Parathyroid adenoma (tissue), 2 donors: ENCODE measurements around the gene SCIMP.

Experiments used
- H2AFZ ChIP-seq: fragments of 300-600 bp; sonication (generic); one replicate; pipeline ENCODE4 v1.7.0; 2017; ENCODE audit warnings: antibody characterized with exemption, mild to moderate bottlenecking
- H3K27ac ChIP-seq: fragments of 300-600 bp; sonication (generic); one replicate; pipeline ENCODE4 v1.7.0; 2017
- H3K27me3 ChIP-seq: fragments of 300-600 bp; sonication (generic); one replicate; pipeline ENCODE4 v1.7.0; 2017; ENCODE audit warnings: low read length; ENCODE audit not compliant: control insufficient read depth, insufficient read depth
- H3K36me3 ChIP-seq: fragments of 300-600 bp; sonication (generic); one replicate; pipeline ENCODE4 v1.7.0; 2017; ENCODE audit warnings: low read length; ENCODE audit not compliant: control insufficient read depth, insufficient read depth
- H3K4me1 ChIP-seq: fragments of 300-600 bp; sonication (generic); one replicate; pipeline ENCODE4 v1.7.0; 2017; ENCODE audit warnings: control low read depth
- H3K4me2 ChIP-seq: fragments of 300-600 bp; sonication (generic); one replicate; pipeline ENCODE4 v1.7.0; 2017; ENCODE audit warnings: low read length
- H3K4me3 ChIP-seq: fragments of 300-600 bp; sonication (generic); one replicate; pipeline ENCODE4 v1.7.0; 2017; ENCODE audit warnings: low read depth, low read length
- H3K79me2 ChIP-seq: fragments of 300-600 bp; sonication (generic); one replicate; pipeline ENCODE4 v1.7.0; 2017; ENCODE audit warnings: control low read depth
- H3K9ac ChIP-seq: fragments of 300-600 bp; sonication (generic); one replicate; pipeline ENCODE4 v1.7.0; 2017; ENCODE audit warnings: mild to moderate bottlenecking
- H3K9me3 ChIP-seq: fragments of 300-600 bp; sonication (generic); one replicate; pipeline ENCODE4 v1.7.0; 2017; ENCODE audit warnings: low read length; ENCODE audit not compliant: control insufficient read depth
- CTCF ChIP-seq: fragments of 300-600 bp; sonication (generic); IDR thresholded peaks from one replicate; pipeline ENCODE4 v1.7.0; 2017; ENCODE audit warnings: antibody characterized with exemption, mild to moderate bottlenecking
- donor health status: primary hyperparathyroidism.

Gene SCIMP

GRCh38 chr17:5260542-5260941 lies 25.9 kb upstream of the SCIMP start:
- H3K9ac ChIP-seq: no peak overlapping the region
- no peak for TF ChIP-seq CTCF
- no peak overlapping the region for H3K4me3 ChIP-seq
- no peaks in the 10 kb centered on the region for H3K36me3 ChIP-seq
- H3K4me2 ChIP-seq: no peak overlapping the region
- H3K4me1 ChIP-seq: no peaks in the 10 kb centered on the region
- H3K79me2 ChIP-seq: no peaks in the 10 kb centered on the region
- H3K27me3 ChIP-seq: no peaks in the 10 kb centered on the region
- H3K27ac ChIP-seq: no peak overlapping the region
- H2AFZ ChIP-seq: no peak overlapping the region
- no peaks in the 10 kb centered on the region for H3K9me3 ChIP-seq

- H3K9me3 ChIP-seq: no peaks in the 10 kb centered on the region
- H3K27me3 ChIP-seq: no peaks in the 10 kb centered on the region
- no peak overlapping the region for H3K9ac ChIP-seq
- no peak for TF ChIP-seq CTCF
- H3K4me1 ChIP-seq: no peaks in the 10 kb centered on the region
- H2AFZ ChIP-seq: no peak overlapping the region
- H3K36me3 ChIP-seq: no peaks in the 10 kb centered on the region
- H3K4me2 ChIP-seq: no peak overlapping the region
- no peaks in the 10 kb centered on the region for H3K79me2 ChIP-seq
- no peak overlapping the region for H3K4me3 ChIP-seq
- H3K27ac ChIP-seq: no peak overlapping the region
Measured at GRCh38 chr17:5257124-5257523, 22.5 kb upstream of the SCIMP start.

- Histone ChIP-seq H3K36me3 (no peaks in the 10 kb centered on the region), H3K27ac (no peak overlapping the region), H3K79me2 (no peaks in the 10 kb centered on the region), H2AFZ (no peak overlapping the region), H3K4me3 (no peak overlapping the region), H3K4me2 (no peak overlapping the region), H3K9ac (no peak overlapping the region), H3K9me3 (no peaks in the 10 kb centered on the region), H3K27me3 (no peaks in the 10 kb centered on the region), H3K4me1 (no peaks in the 10 kb centered on the region)
- no peak for TF ChIP-seq CTCF
Measured at GRCh38 chr17:5254903-5255521, 20.4 kb upstream of the SCIMP start.

- H3K4me1 ChIP-seq: no peaks in the 10 kb centered on the region
- H3K27ac ChIP-seq: no peak overlapping the region
- H3K79me2 ChIP-seq: no peaks in the 10 kb centered on the region
- no peaks in the 10 kb centered on the region for H3K9me3 ChIP-seq
- H3K27me3 ChIP-seq: no peaks in the 10 kb centered on the region
- H3K4me2 ChIP-seq: no peak overlapping the region
- no peak for TF ChIP-seq CTCF
- H3K9ac ChIP-seq: no peak overlapping the region
- no peak overlapping the region for H3K4me3 ChIP-seq
- no peak overlapping the region for H2AFZ ChIP-seq
- H3K36me3 ChIP-seq: no peaks in the 10 kb centered on the region
Measured at GRCh38 chr17:5254414-5254813, 19.8 kb upstream of the SCIMP start.

- no peak overlapping the region for H3K27ac ChIP-seq
- no peaks in the 10 kb centered on the region for H3K27me3 ChIP-seq
- TF ChIP-seq CTCF: peak; percentile 84
- H3K4me3 ChIP-seq: no peak overlapping the region
- H3K79me2 ChIP-seq: no peaks in the 10 kb centered on the region
- no peaks in the 10 kb centered on the region for H3K9me3 ChIP-seq
- no peaks in the 10 kb centered on the region for H3K36me3 ChIP-seq
- no peak overlapping the region for H3K9ac ChIP-seq
- peaks cover 7% of the 10 kb centered on the region for H3K4me1 ChIP-seq
- no peak overlapping the region for H3K4me2 ChIP-seq
- peak overlapping the region; percentile 38 for H2AFZ ChIP-seq
Measured at GRCh38 chr17:5249615-5250014, 15.0 kb upstream of the SCIMP start.
